ENCODE data around the gene VNN1.

VNN1 gene, protein sequence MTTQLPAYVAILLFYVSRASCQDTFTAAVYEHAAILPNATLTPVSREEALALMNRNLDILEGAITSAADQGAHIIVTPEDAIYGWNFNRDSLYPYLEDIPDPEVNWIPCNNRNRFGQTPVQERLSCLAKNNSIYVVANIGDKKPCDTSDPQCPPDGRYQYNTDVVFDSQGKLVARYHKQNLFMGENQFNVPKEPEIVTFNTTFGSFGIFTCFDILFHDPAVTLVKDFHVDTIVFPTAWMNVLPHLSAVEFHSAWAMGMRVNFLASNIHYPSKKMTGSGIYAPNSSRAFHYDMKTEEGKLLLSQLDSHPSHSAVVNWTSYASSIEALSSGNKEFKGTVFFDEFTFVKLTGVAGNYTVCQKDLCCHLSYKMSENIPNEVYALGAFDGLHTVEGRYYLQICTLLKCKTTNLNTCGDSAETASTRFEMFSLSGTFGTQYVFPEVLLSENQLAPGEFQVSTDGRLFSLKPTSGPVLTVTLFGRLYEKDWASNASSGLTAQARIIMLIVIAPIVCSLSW

DNA sequence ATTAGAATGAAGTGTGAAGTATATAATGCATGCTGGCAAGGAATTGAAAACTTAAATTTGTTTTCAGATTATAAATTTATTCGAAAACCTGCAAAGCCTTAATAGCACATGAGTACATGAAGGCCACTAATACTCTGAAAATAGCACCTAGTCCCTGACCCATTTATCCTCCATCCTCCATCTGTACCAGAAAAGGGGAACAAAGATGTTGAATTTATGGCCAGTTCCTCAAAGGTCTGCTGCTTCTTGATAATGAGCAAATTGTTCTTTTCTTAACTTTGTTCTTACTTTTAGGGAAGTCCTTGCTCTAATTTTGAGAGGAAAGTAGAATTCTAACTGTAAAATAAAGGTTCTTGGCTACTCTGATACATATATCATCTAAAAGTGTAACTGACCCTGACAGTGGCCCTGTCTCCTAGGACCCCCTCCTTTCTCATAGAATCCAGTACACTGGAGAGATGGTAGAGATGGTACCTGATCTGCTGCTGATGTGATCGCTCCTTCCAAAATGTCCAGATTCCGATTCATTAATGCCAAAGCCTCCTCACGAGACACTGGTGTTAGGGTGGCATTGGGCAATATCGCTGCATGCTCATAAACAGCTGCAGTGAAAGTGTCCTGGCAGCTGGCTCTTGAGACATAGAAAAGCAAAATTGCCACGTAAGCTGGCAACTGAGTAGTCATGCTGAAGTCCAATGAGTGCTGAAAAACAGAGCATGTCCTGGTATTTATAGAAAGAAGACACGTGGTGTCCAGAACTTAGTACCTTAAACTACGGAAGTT lies at the start of gene VNN1:
Gene VNN1 (minus strand): TSS at position 704 of the 783 bp plus-strand sequence. CDS start 20 bp downstream, at position 684.
- H3K9me3 Mint-ChIP-seq = no peaks in the 10 kb centered on the region
- H3K27ac Mint-ChIP-seq = no peak within 1 kb of the TSS
- no peaks in the 10 kb centered on the region for H3K36me3 Mint-ChIP-seq
- DNase-seq (ENCODE audit: low spot score in 2 of 2) (peak in 1 of 2 donors; percentile 8), ATAC-seq (ENCODE audit: low read depth) (peak; percentile 92)
- peaks cover 5% of the 10 kb centered on the region for H3K4me1 Mint-ChIP-seq
- peaks cover 2% of the 10 kb centered on the region for H3K27me3 Mint-ChIP-seq
- no peak within 1 kb of the TSS for H3K4me3 Mint-ChIP-seq

DNA sequence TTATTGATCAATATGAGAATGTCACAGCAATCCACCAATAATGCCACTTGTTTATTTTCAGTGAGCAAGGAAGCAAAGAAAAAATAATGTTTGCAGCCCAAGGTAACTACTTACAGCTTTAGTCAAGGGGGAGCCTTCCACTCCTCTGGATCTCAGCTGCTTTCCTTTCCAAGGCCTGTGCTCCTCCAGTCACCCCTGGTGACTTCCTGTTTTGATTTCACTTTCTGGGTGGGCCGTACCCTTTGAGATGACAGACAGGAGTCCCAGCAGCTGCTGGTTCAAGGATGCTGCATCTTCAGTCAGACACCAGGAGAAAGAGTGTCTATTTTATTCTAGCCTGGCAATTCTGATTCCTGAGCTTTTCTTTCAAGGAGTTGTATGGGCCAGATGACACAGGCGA lies 49.4 kb upstream of the VNN1 start:
- peak overlapping the region; percentile 83 for H3K4me3 Mint-ChIP-seq
- peak overlapping the region; percentile 79 for H3K27ac Mint-ChIP-seq
- DNase-seq (ENCODE audit: low spot score in 2 of 2) (peak; percentile 34 to 49), ATAC-seq (ENCODE audit: low read depth) (peak; percentile 95)
- no peaks in the 10 kb centered on the region for H3K9me3 Mint-ChIP-seq
- no peaks in the 10 kb centered on the region for H3K27me3 Mint-ChIP-seq
- no peaks in the 10 kb centered on the region for H3K36me3 Mint-ChIP-seq
- H3K4me1 Mint-ChIP-seq = peaks cover 18% of the 10 kb centered on the region

DNA sequence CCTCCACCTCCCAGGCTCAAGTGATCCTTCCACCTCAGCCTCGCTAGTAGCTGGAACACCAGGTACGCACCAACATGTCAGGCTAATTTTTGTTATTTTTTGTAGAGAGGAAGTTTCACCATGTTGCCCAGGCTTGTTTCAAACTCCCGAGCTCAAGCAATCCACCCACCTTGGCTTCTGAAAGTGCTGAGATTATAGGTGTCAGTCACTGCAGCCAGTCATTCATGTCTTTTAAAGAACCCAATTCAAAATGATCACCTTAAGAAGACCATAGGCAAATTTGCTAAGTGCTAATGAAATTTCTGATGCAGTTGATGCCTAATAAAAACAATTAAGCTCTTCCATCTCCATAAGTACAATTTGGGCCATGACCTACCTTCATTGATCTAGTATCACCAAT lies 46.4 kb upstream of the VNN1 start:
- H3K27ac Mint-ChIP-seq = no peak overlapping the region
- H3K4me1 Mint-ChIP-seq = peaks cover 21% of the 10 kb centered on the region
- H3K36me3 Mint-ChIP-seq = peaks cover 3% of the 10 kb centered on the region
- ATAC-seq (ENCODE audit: low read depth) = no peak
- DNase-seq (ENCODE audit: low spot score in 2 of 2) = no peak
- no peaks in the 10 kb centered on the region for H3K27me3 Mint-ChIP-seq
- no peaks in the 10 kb centered on the region for H3K9me3 Mint-ChIP-seq
- no peak overlapping the region for H3K4me3 Mint-ChIP-seq

DNA sequence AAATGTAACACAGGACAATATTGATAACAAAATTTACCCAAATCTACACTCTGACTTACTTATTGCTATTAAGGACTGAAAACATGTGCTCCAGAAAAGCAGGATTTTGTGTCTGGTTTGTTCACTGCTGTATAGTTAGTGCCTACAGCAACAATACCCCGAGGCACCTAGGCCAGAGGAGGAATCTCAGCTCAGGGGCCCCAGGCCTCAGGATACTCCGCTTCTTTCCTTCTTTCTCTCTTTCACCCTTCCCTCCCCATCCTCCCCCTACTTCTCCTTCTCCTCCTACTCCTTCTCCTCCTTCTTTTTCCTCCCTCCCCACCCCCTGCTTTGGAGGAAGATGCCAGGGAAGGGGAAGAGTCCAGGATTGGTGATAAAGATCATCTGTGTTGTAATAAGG lies 44.8 kb upstream of the VNN1 start:
- Mint-ChIP-seq H3K9me3 (no peaks in the 10 kb centered on the region), H3K36me3 (peaks cover 3% of the 10 kb centered on the region), H3K27ac (no peak overlapping the region), H3K4me1 (peaks cover 15% of the 10 kb centered on the region), H3K27me3 (no peaks in the 10 kb centered on the region), H3K4me3 (peak overlapping the region; percentile 31)
- ATAC-seq (ENCODE audit: low read depth) (no peak), DNase-seq (ENCODE audit: low spot score in 2 of 2) (no peak)

DNA sequence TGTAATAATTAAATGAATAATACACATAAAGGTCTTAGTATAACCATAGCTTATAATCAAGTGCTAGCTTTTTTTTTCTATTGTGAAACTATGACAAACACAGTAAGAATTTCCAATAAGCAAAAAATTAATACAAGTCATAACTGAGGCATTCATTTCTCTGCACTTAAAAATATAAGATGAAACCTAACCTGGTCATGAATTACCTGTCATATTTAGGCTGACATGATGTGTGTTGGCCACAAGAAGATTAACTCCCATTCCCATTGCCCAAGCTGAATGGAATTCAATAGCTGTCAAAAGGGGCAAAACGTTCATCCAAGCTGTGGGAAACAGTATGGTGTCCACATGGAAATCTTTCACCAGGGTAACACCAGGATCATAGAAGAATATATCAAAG lies 38.4 kb upstream of the VNN1 start:
- Mint-ChIP-seq H3K27ac (peak overlapping the region; percentile 91), H3K9me3 (no peaks in the 10 kb centered on the region), H3K36me3 (peaks cover 7% of the 10 kb centered on the region)

DNA sequence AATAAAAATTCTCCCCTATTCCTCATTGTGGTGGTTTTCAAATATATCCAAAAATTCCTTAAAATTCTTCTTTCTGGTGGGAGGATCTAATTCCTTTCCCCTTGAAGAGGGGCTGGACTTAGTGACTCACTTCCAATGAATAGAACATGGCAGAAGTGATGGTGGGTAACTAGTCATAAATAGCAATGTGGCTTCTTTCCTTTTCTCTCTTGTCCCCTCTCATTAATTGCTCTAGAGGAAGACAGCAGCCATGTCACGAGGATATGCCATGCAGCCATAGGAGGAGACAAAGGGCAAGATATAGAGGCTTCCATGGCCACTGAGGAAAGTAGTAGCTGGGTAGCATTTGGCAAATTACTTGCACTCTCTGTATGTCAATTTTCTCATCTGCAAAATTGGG lies 38.0 kb upstream of the VNN1 start:
- Mint-ChIP-seq H3K9me3 (no peaks in the 10 kb centered on the region), H3K27ac (peak overlapping the region; percentile 91), H3K27me3 (no peaks in the 10 kb centered on the region), H3K4me1 (peaks cover 26% of the 10 kb centered on the region), H3K36me3 (peaks cover 9% of the 10 kb centered on the region), H3K4me3 (no peak overlapping the region)
- DNase-seq (ENCODE audit: low spot score in 2 of 2) (no peak), ATAC-seq (ENCODE audit: low read depth) (no peak)

More for the DNA sequence above, 38.4 kb upstream of the VNN1 start:
- H3K4me3 Mint-ChIP-seq = no peak overlapping the region
- no peak for DNase-seq (ENCODE audit: low spot score in 2 of 2)
- peaks cover 24% of the 10 kb centered on the region for H3K4me1 Mint-ChIP-seq
- H3K27me3 Mint-ChIP-seq = no peaks in the 10 kb centered on the region
- no peak for ATAC-seq (ENCODE audit: low read depth)

DNA sequence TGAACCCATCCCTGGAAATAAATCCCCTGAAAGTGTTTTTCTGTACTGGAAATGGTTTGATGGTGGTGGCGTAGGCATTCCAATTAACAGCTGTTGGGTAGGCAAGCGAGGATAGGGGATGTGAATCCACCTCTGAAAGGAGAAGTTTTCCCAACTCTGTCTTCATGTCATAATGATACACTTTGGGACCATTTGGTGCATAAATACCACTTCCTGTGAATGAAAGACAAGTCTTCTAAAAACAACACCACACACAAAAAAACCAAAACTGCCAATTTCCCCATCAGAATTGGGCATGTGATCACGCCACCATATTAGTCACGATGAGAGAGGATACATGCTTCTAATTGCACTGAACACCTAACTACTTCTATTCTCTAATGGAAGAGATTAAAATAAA lies 37.5 kb upstream of the VNN1 start:
- Mint-ChIP-seq H3K27ac (peak overlapping the region; percentile 91), H3K4me1 (peaks cover 27% of the 10 kb centered on the region), H3K9me3 (no peaks in the 10 kb centered on the region), H3K4me3 (peak overlapping the region; percentile 77), H3K36me3 (peaks cover 10% of the 10 kb centered on the region), H3K27me3 (no peaks in the 10 kb centered on the region)
- ATAC-seq (ENCODE audit: low read depth) = peak; percentile 54
- DNase-seq (ENCODE audit: low spot score in 2 of 2) = no peak

DNA sequence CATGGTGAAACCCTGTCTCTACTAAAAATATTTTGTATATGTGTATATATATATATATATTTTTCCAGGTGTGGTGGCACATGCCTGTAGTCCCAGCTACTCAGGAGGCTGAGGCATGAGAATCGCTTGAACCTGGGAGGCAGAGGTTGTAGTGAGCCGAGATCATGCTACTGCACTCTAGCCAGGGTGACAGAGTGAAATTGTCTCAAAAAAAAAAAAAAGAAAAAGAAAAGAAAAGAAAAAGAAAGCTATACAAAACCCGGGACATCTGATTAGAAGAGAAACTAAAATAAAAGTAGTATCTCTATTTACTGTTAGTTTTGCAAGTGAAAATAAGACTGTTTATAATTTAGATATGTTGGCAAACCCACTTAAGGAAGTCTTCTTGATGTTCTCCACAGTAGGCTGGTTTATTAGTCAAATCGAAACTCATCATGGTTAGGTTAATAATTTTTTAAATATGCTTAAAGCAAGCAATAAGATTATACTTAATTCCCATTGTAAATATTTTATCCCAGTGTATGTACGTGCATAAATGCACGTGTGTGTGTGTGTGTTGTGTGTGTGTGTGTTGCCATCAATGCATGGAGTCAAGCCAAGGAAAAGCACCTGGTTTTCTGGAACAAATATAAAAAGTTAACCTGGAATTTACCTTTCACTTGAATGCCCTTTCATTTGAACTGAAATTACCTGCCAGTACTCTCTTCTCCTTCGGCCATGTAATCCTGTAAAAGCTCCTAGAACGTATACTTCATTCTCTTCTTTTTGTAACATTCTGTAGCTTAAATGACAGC lies 36.8 kb upstream of the VNN1 start:
- H3K9me3 Mint-ChIP-seq = no peaks in the 10 kb centered on the region
- no peak for DNase-seq (ENCODE audit: low spot score in 2 of 2)
- H3K4me3 Mint-ChIP-seq = peak overlapping the region; percentile 77
- peak; percentile 79 for ATAC-seq (ENCODE audit: low read depth)
- peak overlapping the region; percentile 91 for H3K27ac Mint-ChIP-seq
- H3K36me3 Mint-ChIP-seq = peaks cover 13% of the 10 kb centered on the region
- H3K27me3 Mint-ChIP-seq = no peaks in the 10 kb centered on the region
- peaks cover 25% of the 10 kb centered on the region for H3K4me1 Mint-ChIP-seq

DNA sequence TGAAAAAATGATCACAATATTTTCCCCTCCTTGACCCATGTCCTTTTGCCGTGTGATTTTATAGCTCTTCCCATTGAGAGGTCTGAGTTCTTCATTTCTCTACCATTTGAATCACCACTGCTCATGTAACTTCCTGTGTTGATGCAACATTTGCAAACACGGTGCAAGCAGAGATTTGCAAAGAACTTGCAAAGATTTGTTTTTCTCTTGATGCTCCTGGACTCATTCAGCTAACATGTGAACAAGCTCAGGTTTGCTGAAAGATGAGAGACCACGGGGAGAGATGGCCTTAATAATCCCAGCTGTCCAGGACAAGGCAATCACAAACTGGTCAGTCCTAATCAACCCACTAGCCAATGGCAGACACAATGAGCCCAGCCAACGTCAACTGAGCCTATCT lies 35.3 kb upstream of the VNN1 start:
- peaks cover 21% of the 10 kb centered on the region for H3K36me3 Mint-ChIP-seq
- no peak overlapping the region for H3K4me3 Mint-ChIP-seq
- DNase-seq (ENCODE audit: low spot score in 2 of 2) (no peak), ATAC-seq (ENCODE audit: low read depth) (no peak)
- H3K4me1 Mint-ChIP-seq = peaks cover 24% of the 10 kb centered on the region
- H3K27me3 Mint-ChIP-seq = no peaks in the 10 kb centered on the region
- H3K9me3 Mint-ChIP-seq = no peaks in the 10 kb centered on the region
- H3K27ac Mint-ChIP-seq = no peak overlapping the region

DNA sequence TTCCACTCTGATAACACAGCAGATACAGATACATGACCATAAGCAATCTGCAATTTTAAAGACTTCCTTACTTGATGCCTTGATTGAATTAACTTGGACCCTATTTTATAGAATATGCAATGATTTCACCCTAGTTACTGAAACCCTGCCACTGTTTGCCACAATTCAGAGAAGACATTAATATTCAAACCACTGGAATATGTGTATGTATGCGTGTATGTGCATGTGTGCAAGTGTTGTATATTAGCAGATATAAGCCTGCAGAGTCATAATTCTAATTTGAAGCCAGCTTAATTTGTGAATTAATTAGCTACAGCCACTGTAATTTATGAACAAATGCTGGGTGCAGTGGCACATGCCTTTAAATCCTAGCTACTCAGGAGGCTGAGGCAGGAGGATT lies 34.6 kb upstream of the VNN1 start:
- Mint-ChIP-seq H3K4me1 (peaks cover 24% of the 10 kb centered on the region), H3K27ac (no peak overlapping the region), H3K4me3 (no peak overlapping the region), H3K9me3 (no peaks in the 10 kb centered on the region), H3K27me3 (no peaks in the 10 kb centered on the region), H3K36me3 (peaks cover 21% of the 10 kb centered on the region)
- no peak for ATAC-seq (ENCODE audit: low read depth)
- no peak for DNase-seq (ENCODE audit: low spot score in 2 of 2)

DNA sequence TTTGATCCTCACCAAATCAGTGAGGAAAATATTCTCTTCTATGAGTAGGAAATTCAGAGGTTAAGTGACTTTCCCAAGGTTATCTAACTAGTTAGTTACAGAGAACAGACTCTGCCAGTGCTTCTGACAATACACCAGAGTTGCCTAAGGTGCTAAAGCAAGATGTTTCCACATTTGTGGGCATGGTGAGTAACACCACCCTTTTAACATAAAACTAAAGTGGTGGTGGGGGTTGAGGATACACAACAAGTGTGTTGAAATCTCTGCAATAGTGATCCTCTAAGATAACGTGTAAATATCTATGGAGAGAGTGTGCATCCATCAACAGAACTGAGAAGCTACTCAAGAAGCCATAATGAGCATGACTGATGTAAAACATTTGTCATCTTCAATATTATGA lies 32.2 kb upstream of the VNN1 start:
- H3K4me3 Mint-ChIP-seq = no peak overlapping the region
- H3K9me3 Mint-ChIP-seq = no peaks in the 10 kb centered on the region
- peaks cover 11% of the 10 kb centered on the region for H3K4me1 Mint-ChIP-seq
- no peak overlapping the region for H3K27ac Mint-ChIP-seq
- DNase-seq (ENCODE audit: low spot score in 2 of 2) (no peak), ATAC-seq (ENCODE audit: low read depth) (no peak)
- H3K36me3 Mint-ChIP-seq = peaks cover 30% of the 10 kb centered on the region
- H3K27me3 Mint-ChIP-seq = no peaks in the 10 kb centered on the region

DNA sequence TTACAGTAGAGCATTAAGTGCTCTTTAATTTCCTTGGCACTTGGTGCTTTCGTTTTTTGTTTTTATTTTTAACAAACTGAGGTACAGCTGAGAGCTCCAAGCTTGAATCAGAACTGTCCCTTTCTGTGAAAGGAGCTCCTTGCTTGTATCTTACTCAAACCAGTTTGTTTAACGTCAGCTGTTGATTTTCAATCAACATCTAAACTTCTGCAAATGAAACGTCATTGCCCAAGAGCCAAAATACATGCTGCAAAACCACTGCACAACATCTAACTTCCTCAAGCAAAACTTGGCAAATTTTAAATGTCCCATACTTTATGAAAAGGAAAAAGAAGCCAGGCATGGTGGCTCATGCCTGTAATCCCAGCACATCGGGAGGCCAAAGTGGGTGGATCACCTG lies 28.6 kb upstream of the VNN1 start:
- Mint-ChIP-seq H3K27me3 (no peaks in the 10 kb centered on the region), H3K4me1 (peaks cover 5% of the 10 kb centered on the region), H3K4me3 (no peak overlapping the region), H3K36me3 (peaks cover 39% of the 10 kb centered on the region), H3K9me3 (peaks cover 11% of the 10 kb centered on the region), H3K27ac (no peak overlapping the region)
- ATAC-seq (ENCODE audit: low read depth) (no peak), DNase-seq (ENCODE audit: low spot score in 2 of 2) (no peak)

DNA sequence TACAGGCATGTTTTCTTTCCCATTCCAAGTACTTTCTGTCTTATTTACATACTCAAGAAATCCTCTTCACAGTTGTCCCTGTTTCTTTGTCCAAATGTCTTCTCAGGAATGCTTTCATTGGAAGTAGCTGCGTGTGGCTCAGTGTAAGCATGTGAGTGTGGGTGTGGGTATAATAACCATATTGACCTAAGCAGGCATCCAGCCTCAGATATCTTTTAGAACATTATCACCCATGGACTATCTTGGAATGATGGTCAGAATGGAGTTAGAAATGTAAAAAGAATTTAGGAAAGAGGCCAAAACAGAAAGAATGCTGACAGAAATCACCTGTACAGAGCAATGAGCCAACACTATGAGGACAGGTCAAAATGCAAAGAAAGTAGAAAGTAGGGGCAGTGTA lies 27.4 kb upstream of the VNN1 start:
- H3K9me3 Mint-ChIP-seq = peaks cover 11% of the 10 kb centered on the region
- no peak overlapping the region for H3K27ac Mint-ChIP-seq
- ATAC-seq (ENCODE audit: low read depth) = no peak
- no peak for DNase-seq (ENCODE audit: low spot score in 2 of 2)
- no peaks in the 10 kb centered on the region for H3K27me3 Mint-ChIP-seq
- no peak overlapping the region for H3K4me3 Mint-ChIP-seq
- H3K4me1 Mint-ChIP-seq = peaks cover 7% of the 10 kb centered on the region
- peaks cover 35% of the 10 kb centered on the region for H3K36me3 Mint-ChIP-seq

DNA sequence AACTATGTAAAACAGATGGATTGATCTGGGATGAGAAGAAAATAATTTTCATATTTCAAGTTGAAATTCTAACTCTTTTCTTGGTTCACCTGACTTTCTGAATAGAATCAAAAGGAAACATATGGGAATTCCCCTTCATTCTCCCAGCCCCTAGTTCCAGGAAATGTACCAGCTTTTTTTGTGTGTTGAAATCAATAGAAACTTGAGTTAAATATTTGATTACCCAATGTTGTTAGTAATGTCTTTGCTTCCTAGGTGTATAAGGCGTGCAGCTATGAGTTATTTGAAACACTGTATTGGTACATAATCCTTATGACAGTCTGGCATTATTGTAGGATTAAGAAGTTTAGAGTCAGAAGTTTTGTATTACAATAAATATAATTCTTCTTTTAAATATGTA lies 22.4 kb upstream of the VNN1 start:
- Mint-ChIP-seq H3K9me3 (peaks cover 11% of the 10 kb centered on the region), H3K27ac (no peak overlapping the region), H3K4me1 (peaks cover 7% of the 10 kb centered on the region), H3K4me3 (no peak overlapping the region), H3K36me3 (peaks cover 14% of the 10 kb centered on the region), H3K27me3 (no peaks in the 10 kb centered on the region)
- ATAC-seq (ENCODE audit: low read depth) (no peak), DNase-seq (ENCODE audit: low spot score in 2 of 2) (no peak)
